Psoas muscle (tissue), 8 donors: Measurements from ENCODE around the gene KIRREL2. TPM values are rescaled to one million over a fixed set of nuclear protein-coding genes. Genes with fewer than 3 reads are reported as not detected.
"Not testable (repeated sequence)": the region's sequence is repeated elsewhere in the genome, so short reads cannot be mapped to it uniquely, and the experiment has no call there.

Experiments used
- ATAC-seq, 4 donors: fragments of 200-7000 bp; cut with Tn5 transposase; one replicate each; pipeline ENCODE4 v1.9.1; 2020; ENCODE audit warnings: moderate library complexity in 3 of 4, mild to moderate bottlenecking in 2 of 4
- DNase-seq, 2 donors: peaks; one replicate each; pipeline ENCODE4 v3.0.0-alpha.2; 2020
- H3K27ac ChIP-seq: fragments of 200-600 bp; one replicate; pipeline ENCODE4 v1.8.0; 2022
- H3K27me3 ChIP-seq, 3 donors: fragments of 200-600 bp in 1 of 3; one replicate each; pipeline versions ENCODE4 v1.6.1 to v1.8.0; 2013 to 2022; ENCODE audit warnings: low read length in 2 of 3, mild to moderate bottlenecking in 2 of 3, moderate library complexity in 1 of 3; ENCODE audit not compliant: insufficient read depth in 3 of 3
- H3K36me3 ChIP-seq, 2 donors: fragments of 200-600 bp in 1 of 2; one replicate each; pipeline versions ENCODE4 v1.6.1 to v1.8.0; 2013 to 2022; ENCODE audit warnings: low read depth in 1 of 2, mild to moderate bottlenecking in 1 of 2, moderate library complexity in 1 of 2; ENCODE audit not compliant: insufficient read depth in 1 of 2
- H3K4me1 ChIP-seq: fragments of 200-600 bp; one replicate; pipeline ENCODE4 v1.8.0; 2022
- H3K4me3 ChIP-seq: fragments of 200-600 bp; one replicate; pipeline ENCODE4 v1.8.0; 2022; ENCODE audit warnings: mild to moderate bottlenecking
- H3K9me3 ChIP-seq: fragments of 200-600 bp; one replicate; pipeline ENCODE4 v1.8.0; 2022
- WGBS, 3 donors: extraction: QIAGEN DNeasy Blood & Tissue Kit; methylation state at CpG; one replicate each; pipeline versions ENCODE4 v1.1.6 to v1.1.7; 2013; 5-methylcytosine and 5-hydroxymethylcytosine counted together
- intact Hi-C, 2 donors: fragments of 100-400 bp; cut with DNase I; formaldehyde crosslinking; loops; one replicate each; pipeline versions ENCODE4 v1.11.0 to v1.14.2; 2022
- polyA plus RNA-seq, 3 donors: library from polyadenylated mRNA; stranded (reverse); fragments of 200-250 nt; gene quantifications; one replicate each; pipeline ENCODE4 v1.2.3, GENCODE V29; 2013
- total RNA-seq, 4 donors: library from RNA; stranded (reverse); fragmentation: NEBNext Ultra II Directional in 2 of 4; extraction: Animal tissue kit (Norgen Biotek cat#: 25700) in 2 of 4; gene quantifications; one replicate each; pipeline versions ENCODE4 v1.2.1 to v1.2.4, GENCODE V29; 2021 to 2023
- TF ChIP-seq, protein P1 (sequence below): fragments of 200-600 bp; IDR thresholded peaks from one replicate; pipeline ENCODE4 v1.8.0; 2022; ENCODE audit warnings: antibody characterized with exemption
- donor health status: healthy with polysubstance abuse.
- donor health status: DM: no; HTN: no; CAD: no; lungs with moderate emphysema.
- donor health status: Bipolar disorder and iron deficiency.
- donor health status: healthy.
- donor health status: DM: yes; HTN: yes; CAD: no.
- donor health status: DM: no; HTN: no; CAD: no.
- donor health status: DM: no; HTN: no; CAD: no.
- donor health status: DM: yes; HTN: yes; CAD: no.

Gene KIRREL2
- total and polyA plus RNA-seq, 7 donors: not detected

- H3K36me3 ChIP-seq: no peaks in the 10 kb centered on the region
- 53 to 66% (median 54%) methylated on average over 10 of the region's 10 CpGs for WGBS, 3 donors
- no peaks in the 10 kb centered on the region for H3K9me3 ChIP-seq
- ATAC-seq (peak; percentile 53 to 70 (median 59)), DNase-seq (peak; percentile 72 to 84)
- no peak overlapping the region for H3K4me3 ChIP-seq
- TF ChIP-seq, protein P1, sequence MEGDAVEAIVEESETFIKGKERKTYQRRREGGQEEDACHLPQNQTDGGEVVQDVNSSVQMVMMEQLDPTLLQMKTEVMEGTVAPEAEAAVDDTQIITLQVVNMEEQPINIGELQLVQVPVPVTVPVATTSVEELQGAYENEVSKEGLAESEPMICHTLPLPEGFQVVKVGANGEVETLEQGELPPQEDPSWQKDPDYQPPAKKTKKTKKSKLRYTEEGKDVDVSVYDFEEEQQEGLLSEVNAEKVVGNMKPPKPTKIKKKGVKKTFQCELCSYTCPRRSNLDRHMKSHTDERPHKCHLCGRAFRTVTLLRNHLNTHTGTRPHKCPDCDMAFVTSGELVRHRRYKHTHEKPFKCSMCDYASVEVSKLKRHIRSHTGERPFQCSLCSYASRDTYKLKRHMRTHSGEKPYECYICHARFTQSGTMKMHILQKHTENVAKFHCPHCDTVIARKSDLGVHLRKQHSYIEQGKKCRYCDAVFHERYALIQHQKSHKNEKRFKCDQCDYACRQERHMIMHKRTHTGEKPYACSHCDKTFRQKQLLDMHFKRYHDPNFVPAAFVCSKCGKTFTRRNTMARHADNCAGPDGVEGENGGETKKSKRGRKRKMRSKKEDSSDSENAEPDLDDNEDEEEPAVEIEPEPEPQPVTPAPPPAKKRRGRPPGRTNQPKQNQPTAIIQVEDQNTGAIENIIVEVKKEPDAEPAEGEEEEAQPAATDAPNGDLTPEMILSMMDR: no peak
- H3K27ac ChIP-seq: no peak overlapping the region
- intact Hi-C loops: no loop called here
- no peaks in the 10 kb centered on the region for H3K4me1 ChIP-seq
- no peaks in the 10 kb centered on the region for H3K27me3 ChIP-seq
These were observed 52.4 kb downstream of the KIRREL2 start for GRCh38 chr19:35908973-35909683.

GRCh38 chr19:35909684-35910035, 52.9 kb downstream of the KIRREL2 start:
- H3K9me3 ChIP-seq: no peaks in the 10 kb centered on the region
- TF ChIP-seq, protein P1: no peak
- no peak for DNase-seq
- ATAC-seq: no peak
- H3K4me3 ChIP-seq: no peak overlapping the region
- no peaks in the 10 kb centered on the region for H3K36me3 ChIP-seq
- 48 to 64% (median 49%) methylated on average over 6 of the region's 6 CpGs for WGBS, 3 donors
- no peaks in the 10 kb centered on the region for H3K4me1 ChIP-seq
- H3K27me3 ChIP-seq: peaks cover 0 to 4% (median 0%) of the 10 kb centered on the region in 3 donors
- intact Hi-C loops: no loop called here
- H3K27ac ChIP-seq: no peak overlapping the region

GRCh38 chr19:35910355-35910754, 53.6 kb downstream of the KIRREL2 start:
- H3K27ac ChIP-seq, H3K27me3 ChIP-seq, H3K36me3 ChIP-seq, H3K4me1 ChIP-seq, intact Hi-C loops, H3K4me3 ChIP-seq, DNase-seq, H3K9me3 ChIP-seq, ATAC-seq: not testable (repeated sequence)
- WGBS, 3 donors: 86 to 91% (median 89%) methylated on average over 14 of the region's 14 CpGs

- TF ChIP-seq, protein P1: no peak
- no peaks in the 10 kb centered on the region for H3K9me3 ChIP-seq
- H3K27ac ChIP-seq: no peak overlapping the region
- no peaks in the 10 kb centered on the region for H3K36me3 ChIP-seq
- H3K4me3 ChIP-seq: no peak overlapping the region
- no peaks in the 10 kb centered on the region for H3K4me1 ChIP-seq
- no peak for ATAC-seq
- H3K27me3 ChIP-seq: peaks cover 0 to 6% (median 0%) of the 10 kb centered on the region in 3 donors
- intact Hi-C loops: no loop called here
- 30 to 49% (median 31%) methylated on average over 3 of the region's 3 CpGs for WGBS, 3 donors
- no peak for DNase-seq
These were observed 54.5 kb downstream of the KIRREL2 start for GRCh38 chr19:35911173-35911572.

DNA sequence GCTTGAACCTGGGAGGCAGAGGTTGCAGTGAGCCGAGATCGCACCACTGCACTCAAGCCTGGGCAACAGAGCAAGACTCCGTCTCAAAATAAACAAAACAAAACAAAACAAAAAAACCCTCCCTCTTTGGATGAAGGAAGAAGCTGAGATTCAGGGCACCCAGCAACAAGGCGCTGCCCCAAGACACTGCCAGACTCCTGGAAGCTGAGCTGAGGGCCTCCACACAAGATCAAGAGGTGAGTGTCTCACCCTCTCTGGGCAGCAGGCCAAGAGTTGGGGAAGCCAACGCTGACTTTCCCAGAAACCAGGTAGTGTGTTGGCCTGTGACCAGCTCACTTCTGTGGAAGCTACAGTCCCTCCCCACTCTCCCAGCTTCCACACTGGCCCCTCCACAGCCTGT, 55.1 kb downstream of the KIRREL2 start:
- Histone ChIP-seq H3K9me3 (no peaks in the 10 kb centered on the region), H3K4me1 (no peaks in the 10 kb centered on the region), H3K27ac (no peak overlapping the region), H3K4me3 (no peak overlapping the region), H3K36me3 (no peaks in the 10 kb centered on the region), H3K27me3 (peaks cover 0 to 7% (median under 1%) of the 10 kb centered on the region in 3 donors)
- no peak for ATAC-seq
- DNase-seq: no peak
- WGBS, 3 donors: 64 to 75% (median 70%) methylated on average over 5 of the region's 5 CpGs
- TF ChIP-seq, protein P1: no peak
- intact Hi-C loops: no loop called here
